ENCODE measurements around the gene ZNF84.

Gene ZNF84

DNA sequence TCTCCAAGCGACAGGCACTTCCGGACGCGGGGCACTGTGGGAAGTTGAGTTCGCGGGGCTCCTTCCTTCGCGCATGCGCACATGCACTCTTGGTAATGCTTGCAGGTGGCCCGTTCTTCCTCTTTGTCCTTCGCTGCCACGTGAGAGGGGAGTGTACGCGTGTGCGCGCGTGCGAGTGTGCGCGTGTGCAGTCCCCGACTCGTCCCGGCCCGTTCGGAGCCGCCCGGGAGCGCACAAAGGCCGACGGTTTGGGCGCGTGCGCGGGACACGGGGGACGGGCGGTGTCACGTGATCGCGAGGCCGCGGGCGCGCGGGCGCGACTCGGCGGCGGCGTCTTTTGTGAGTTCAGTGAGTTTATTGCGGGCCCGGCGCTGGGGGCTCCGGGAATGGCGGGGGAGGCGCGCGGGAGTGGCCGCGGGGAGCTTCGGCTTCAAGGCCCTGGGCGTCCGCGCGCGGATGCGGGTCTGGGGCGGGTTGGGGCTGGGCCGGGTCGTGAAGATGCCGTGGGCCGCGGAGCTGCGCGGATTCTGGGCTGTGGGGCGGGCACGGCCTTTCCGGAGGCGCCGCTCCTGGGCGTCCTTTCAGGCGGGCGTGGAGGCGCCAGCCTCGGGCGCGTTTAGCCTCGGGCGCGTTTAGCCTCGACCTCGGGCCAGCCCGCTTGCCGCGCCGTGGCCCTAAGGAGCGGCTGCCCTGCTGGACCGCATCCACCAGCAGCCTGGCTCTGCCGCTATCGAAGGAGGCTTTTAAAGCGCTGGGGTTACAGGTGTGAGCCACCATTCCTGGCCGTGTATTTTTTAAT lies at the start of gene ZNF84:
Gene ZNF84, plus strand, starts transcription at position 303 of the 799 bp plus-strand sequence. CDS start 3,959 bp downstream, outside the sequence.
- TF ChIP-seq, protein P1, sequence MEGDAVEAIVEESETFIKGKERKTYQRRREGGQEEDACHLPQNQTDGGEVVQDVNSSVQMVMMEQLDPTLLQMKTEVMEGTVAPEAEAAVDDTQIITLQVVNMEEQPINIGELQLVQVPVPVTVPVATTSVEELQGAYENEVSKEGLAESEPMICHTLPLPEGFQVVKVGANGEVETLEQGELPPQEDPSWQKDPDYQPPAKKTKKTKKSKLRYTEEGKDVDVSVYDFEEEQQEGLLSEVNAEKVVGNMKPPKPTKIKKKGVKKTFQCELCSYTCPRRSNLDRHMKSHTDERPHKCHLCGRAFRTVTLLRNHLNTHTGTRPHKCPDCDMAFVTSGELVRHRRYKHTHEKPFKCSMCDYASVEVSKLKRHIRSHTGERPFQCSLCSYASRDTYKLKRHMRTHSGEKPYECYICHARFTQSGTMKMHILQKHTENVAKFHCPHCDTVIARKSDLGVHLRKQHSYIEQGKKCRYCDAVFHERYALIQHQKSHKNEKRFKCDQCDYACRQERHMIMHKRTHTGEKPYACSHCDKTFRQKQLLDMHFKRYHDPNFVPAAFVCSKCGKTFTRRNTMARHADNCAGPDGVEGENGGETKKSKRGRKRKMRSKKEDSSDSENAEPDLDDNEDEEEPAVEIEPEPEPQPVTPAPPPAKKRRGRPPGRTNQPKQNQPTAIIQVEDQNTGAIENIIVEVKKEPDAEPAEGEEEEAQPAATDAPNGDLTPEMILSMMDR (IDR thresholded peaks at IDR 0.05): no peak
- Mint-ChIP-seq H3K27me3 (ENCODE audit: low read depth, poor library complexity) (peaks cover 10% of the 10 kb centered on the region), H3K4me1 (no peaks in the 10 kb centered on the region), H3K36me3 (ENCODE audit: low read depth) (peaks cover 55% of the 10 kb centered on the region), H3K27ac (peak within 1 kb of the TSS; percentile 100), H3K4me3 (peak within 1 kb of the TSS; percentile 91), H3K9me3 (peaks cover 94% of the 10 kb centered on the region)
- DNase-seq: peak; percentile 94

DNA sequence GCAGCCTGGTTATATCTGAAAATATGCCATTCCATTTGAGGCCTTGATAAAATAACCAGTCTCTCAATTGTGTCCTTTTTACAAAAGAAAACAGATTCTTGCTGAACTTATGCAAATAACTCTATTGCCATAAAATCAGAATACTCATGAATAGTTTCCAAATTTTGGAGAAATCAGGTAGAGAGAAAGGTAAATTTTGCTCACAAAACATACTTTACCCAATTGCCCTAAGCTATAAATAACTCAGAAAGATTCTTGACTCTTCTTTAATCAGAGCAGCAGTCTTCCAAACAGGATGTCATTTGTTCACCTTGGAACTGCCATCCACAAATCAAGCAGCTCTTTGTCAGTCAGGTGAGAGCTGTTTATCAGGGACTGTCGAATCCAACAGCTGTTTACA lies 38.6 kb upstream of the ZNF84 start:
- peaks cover 97% of the 10 kb centered on the region for H3K9me3 Mint-ChIP-seq

DNA sequence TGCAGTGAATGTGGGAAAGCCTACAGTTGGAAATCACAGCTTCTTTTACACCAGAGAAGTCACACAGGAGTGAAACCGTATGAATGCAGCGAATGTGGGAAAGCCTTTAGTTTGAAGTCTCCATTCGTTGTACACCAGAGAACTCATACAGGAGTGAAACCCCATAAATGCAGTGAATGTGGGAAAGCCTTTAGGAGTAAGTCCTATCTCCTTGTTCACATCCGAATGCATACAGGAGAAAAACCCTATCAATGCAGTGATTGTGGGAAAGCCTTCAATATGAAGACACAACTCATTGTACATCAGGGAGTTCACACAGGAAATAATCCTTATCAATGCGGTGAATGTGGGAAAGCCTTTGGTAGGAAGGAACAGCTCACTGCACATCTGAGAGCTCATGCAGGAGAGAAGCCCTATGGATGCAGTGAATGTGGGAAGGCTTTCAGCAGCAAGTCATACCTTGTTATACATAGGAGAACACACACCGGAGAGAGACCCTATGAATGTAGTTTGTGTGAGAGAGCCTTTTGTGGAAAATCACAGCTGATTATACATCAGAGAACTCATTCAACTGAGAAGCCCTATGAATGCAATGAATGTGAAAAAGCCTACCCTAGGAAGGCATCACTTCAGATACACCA lies 26.5 kb upstream of the ZNF84 start:
- Mint-ChIP-seq H3K9me3 (peaks cover 95% of the 10 kb centered on the region), H3K27me3 (ENCODE audit: low read depth, poor library complexity) (no peaks in the 10 kb centered on the region)
- TF ChIP-seq, protein P1 (IDR thresholded peaks at IDR 0.05): no peak

More for the DNA sequence above, 38.6 kb upstream of the ZNF84 start:
- Mint-ChIP-seq H3K4me3 (no peak overlapping the region), H3K27ac (no peak overlapping the region), H3K36me3 (ENCODE audit: low read depth) (peaks cover 90% of the 10 kb centered on the region), H3K4me1 (no peaks in the 10 kb centered on the region), H3K27me3 (ENCODE audit: low read depth, poor library complexity) (peaks cover 6% of the 10 kb centered on the region)
- TF ChIP-seq, protein P1 (IDR thresholded peaks at IDR 0.05): no peak
- DNase-seq: no peak

DNA sequence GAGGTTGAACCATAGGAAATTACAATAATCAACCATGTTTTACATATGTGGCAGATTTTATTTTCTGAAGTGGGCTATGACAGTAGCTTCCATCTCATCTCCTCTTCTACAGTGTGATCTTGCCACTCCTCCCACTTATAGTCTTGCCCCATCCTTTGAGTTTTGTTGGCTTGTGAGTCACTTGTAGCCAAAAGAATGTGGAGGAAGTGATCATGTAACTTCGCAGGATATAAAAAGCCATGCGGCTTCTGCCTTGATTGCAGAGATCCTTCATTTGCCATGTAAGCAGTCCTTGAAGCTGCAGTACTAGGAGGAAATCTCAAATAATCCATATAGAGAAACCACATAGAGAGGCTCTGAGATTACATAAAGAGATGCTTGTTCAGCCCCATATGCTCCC lies 13.7 kb upstream of the ZNF84 start:
- DNase-seq: no peak
- TF ChIP-seq, protein P1 (IDR thresholded peaks at IDR 0.05): no peak
- peaks cover 3% of the 10 kb centered on the region for H3K27me3 Mint-ChIP-seq (ENCODE audit: low read depth, poor library complexity)
- no peaks in the 10 kb centered on the region for H3K4me1 Mint-ChIP-seq
- H3K9me3 Mint-ChIP-seq: peaks cover 86% of the 10 kb centered on the region
- H3K4me3 Mint-ChIP-seq: no peak overlapping the region
- H3K27ac Mint-ChIP-seq: no peak overlapping the region
- H3K36me3 Mint-ChIP-seq (ENCODE audit: low read depth): peaks cover 63% of the 10 kb centered on the region

More for the DNA sequence above, 26.5 kb upstream of the ZNF84 start:
- H3K27ac Mint-ChIP-seq: no peak overlapping the region
- H3K36me3 Mint-ChIP-seq (ENCODE audit: low read depth): peaks cover 97% of the 10 kb centered on the region
- no peak overlapping the region for H3K4me3 Mint-ChIP-seq
- DNase-seq: no peak
- no peaks in the 10 kb centered on the region for H3K4me1 Mint-ChIP-seq

DNA sequence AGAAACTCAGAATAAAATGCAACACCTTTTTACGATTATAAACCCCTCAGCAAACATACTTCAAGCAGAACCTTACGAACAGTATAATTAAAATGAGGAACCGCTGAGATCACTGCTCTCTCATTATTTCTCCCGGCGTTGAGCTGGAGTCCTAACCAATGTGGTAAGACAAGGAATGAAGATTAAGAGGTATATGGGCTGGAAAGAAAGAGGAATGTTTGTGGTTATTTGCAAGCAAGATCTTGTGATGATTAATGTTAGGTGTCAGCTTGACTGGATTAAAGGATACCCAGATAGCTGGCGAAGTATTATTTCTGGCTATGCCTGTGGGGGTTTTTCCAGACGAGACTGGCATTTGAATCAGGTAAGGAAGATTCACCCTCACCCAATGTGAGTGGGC lies 10.3 kb upstream of the ZNF84 start:
- TF ChIP-seq, protein P1 (IDR thresholded peaks at IDR 0.05): no peak
- peaks cover 80% of the 10 kb centered on the region for H3K9me3 Mint-ChIP-seq

More for the DNA sequence above, 10.3 kb upstream of the ZNF84 start:
- H3K4me1 Mint-ChIP-seq: no peaks in the 10 kb centered on the region
- peaks cover 3% of the 10 kb centered on the region for H3K27me3 Mint-ChIP-seq (ENCODE audit: low read depth, poor library complexity)
- peaks cover 39% of the 10 kb centered on the region for H3K36me3 Mint-ChIP-seq (ENCODE audit: low read depth)
- H3K4me3 Mint-ChIP-seq: no peak overlapping the region
- no peak overlapping the region for H3K27ac Mint-ChIP-seq
- no peak for DNase-seq

Measured in nephron progenitor cell (in vitro differentiated cells).